Gastroesophageal sphincter (tissue), 4 donors: Measurements from ENCODE around the gene PBX3. TPM values are rescaled to one million over a fixed set of nuclear protein-coding genes. Genes with fewer than 3 reads are reported as not detected.

Experiments
- ATAC-seq: fragments of 150-250 bp; one replicate; pipeline ENCODE4 v1.9.1; 2016; ENCODE audit warnings: mild to moderate bottlenecking, moderate library complexity
- H3K27ac ChIP-seq, 4 donors: fragments of 200-600 bp; sonication (generic) in 3 of 4; 1 replicate in 3 of 4; 2 replicates in 1 of 4; pipeline ENCODE4 v1.5.1; 2016 to 2019
- H3K27me3 ChIP-seq: fragments of 200-600 bp; sonication (generic); one replicate; pipeline ENCODE4 v1.5.1; 2019
- H3K36me3 ChIP-seq, 2 donors: fragments of 200-600 bp; sonication (generic); one replicate each; pipeline ENCODE4 v1.5.1; 2019; ENCODE audit warnings: control low read depth in 1 of 2
- H3K4me1 ChIP-seq, 3 donors: fragments of 200-600 bp; sonication (generic); 1 replicate in 2 of 3; 2 replicates in 1 of 3; pipeline ENCODE4 v1.5.1; 2016 to 2019; ENCODE audit warnings: control low read depth in 2 of 3
- H3K4me3 ChIP-seq, 2 donors: fragments of 200-600 bp; sonication (generic); one replicate each; pipeline ENCODE4 v1.5.1; 2019; ENCODE audit warnings: mild to moderate bottlenecking in 1 of 2, moderate library complexity in 1 of 2
- H3K9me3 ChIP-seq, 3 donors: fragments of 200-600 bp; sonication (generic); one replicate each; pipeline ENCODE4 v1.5.1; 2017 to 2019; ENCODE audit warnings: control low read depth in 2 of 3
- EP300 ChIP-seq: sonication (generic); formaldehyde crosslinking; IDR thresholded peaks from one replicate; pipeline ENCODE4 v1.6.1; 2017; ENCODE audit warnings: antibody characterized with exemption, mild to moderate bottlenecking
- POLR2A ChIP-seq, 2 donors: fragments of 450-650 bp; IDR thresholded peaks; one replicate each; pipeline ENCODE4 v1.6.1; 2017; ENCODE audit warnings: antibody characterized with exemption in 2 of 2, mild to moderate bottlenecking in 2 of 2, moderate library complexity in 1 of 2
- POLR2AphosphoS5 ChIP-seq: sonication (generic); formaldehyde crosslinking; IDR thresholded peaks from one replicate; pipeline ENCODE4 v1.6.1; 2017; ENCODE audit warnings: antibody characterized with exemption
- WGBS, 2 donors: methylation state at CpG; one replicate each; pipeline ENCODE4 v1.1.5; 2018; ENCODE audit warnings: low coverage in 1 of 2; 5-methylcytosine and 5-hydroxymethylcytosine counted together
- total RNA-seq, 4 donors: library from RNA; depleted of rRNA; stranded (reverse); fragments of >200 nt; gene quantifications; one replicate each; pipeline ENCODE4 v1.1.0, GENCODE V29; 2016
- TF ChIP-seq, protein P1 (sequence below), 4 experiments: fragments of 200-600 bp in 2 of 4; fragments of 450-650 bp in 2 of 4; sonication (generic) in 1 of 4; IDR thresholded peaks; one replicate each; pipeline ENCODE4 v1.5.1; 2017 to 2019; ENCODE audit warnings: antibody characterized with exemption in 4 of 4, mild to moderate bottlenecking in 2 of 4, moderate library complexity in 2 of 4

The PBX3 gene
- total RNA-seq, 4 donors from 2014 or later: 59.9 to 81.4 (median 71.8) TPM

DNA sequence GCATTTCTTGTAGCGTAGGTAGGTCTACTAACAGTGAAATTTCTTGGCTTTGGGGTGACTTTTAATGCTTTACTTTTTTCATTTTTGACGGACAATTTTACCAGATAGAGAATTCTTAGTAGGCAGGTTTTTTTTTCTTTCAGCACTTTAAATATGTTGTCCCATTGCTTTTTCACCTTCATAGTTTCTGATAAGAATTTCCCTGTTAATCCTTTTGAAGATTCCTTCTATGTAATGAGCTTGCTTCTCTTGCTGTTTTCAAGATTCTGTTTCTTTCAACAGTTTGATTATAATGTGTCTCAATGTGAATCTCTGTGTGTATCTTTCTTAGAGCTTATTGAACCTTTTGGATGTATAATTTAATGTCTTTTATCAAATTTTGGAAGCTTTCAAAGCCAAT, 35.5 kb downstream of the PBX3 start:
- Histone ChIP-seq H3K27ac (no peak overlapping the region), H3K36me3 (peaks cover 0 to 5% of the 10 kb centered on the region in 2 donors), H3K27me3 (no peaks in the 10 kb centered on the region), H3K4me1 (peaks cover 0 to 20% (median 6%) of the 10 kb centered on the region in 3 donors), H3K9me3 (no peaks in the 10 kb centered on the region), H3K4me3 (no peak overlapping the region)
- TF ChIP-seq POLR2AphosphoS5: no peak
- TF ChIP-seq, protein P1, sequence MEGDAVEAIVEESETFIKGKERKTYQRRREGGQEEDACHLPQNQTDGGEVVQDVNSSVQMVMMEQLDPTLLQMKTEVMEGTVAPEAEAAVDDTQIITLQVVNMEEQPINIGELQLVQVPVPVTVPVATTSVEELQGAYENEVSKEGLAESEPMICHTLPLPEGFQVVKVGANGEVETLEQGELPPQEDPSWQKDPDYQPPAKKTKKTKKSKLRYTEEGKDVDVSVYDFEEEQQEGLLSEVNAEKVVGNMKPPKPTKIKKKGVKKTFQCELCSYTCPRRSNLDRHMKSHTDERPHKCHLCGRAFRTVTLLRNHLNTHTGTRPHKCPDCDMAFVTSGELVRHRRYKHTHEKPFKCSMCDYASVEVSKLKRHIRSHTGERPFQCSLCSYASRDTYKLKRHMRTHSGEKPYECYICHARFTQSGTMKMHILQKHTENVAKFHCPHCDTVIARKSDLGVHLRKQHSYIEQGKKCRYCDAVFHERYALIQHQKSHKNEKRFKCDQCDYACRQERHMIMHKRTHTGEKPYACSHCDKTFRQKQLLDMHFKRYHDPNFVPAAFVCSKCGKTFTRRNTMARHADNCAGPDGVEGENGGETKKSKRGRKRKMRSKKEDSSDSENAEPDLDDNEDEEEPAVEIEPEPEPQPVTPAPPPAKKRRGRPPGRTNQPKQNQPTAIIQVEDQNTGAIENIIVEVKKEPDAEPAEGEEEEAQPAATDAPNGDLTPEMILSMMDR (IDR thresholded peaks at IDR 0.05): no peak
- no peak for TF ChIP-seq POLR2A (IDR thresholded peaks at IDR 0.05)
- no peak for TF ChIP-seq EP300
- 100% methylated on average over 2 of the region's 2 CpGs; no CpG with 5 or more reads in 1 of the 2 donors for WGBS, 2 donors
- ATAC-seq: no peak

DNA sequence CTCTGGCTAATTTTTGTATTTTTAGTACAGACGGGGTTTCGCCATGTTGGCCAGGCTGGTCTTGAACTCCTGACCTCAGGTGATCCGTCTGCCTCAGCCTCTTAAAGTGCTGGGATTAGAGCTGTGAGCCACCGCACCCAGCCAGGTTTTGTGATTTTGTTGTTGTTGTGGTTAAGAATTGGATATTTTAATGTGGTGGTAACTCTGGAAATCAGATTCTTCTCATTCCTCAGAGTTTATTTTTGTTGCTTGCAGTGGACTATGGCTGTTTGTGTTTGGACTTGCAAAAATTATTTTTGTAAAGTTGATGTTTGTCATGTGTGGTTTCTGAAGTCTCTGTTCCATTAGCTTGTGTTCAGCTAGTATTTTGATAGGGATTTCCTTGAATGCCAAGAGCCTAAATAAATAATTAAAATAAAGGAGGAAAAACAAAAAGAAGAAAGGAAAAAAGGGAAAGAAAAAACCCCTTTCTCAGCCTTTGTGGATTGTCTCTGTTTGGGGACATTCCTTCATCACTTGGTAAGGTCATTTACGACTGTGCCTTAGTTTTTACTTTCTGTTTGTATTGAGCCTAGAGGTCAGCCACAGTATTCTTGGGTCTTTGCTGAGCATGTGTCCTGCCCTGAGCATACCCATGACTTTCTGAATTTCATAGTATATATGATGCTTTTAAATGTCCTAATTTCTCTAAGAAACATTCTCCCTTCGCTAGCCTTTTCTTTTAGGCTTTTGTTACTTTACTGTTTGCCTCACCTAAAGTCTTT, 37.3 kb downstream of the PBX3 start:
- Histone ChIP-seq H3K9me3 (no peaks in the 10 kb centered on the region), H3K4me1 (peaks cover 0 to 24% (median 6%) of the 10 kb centered on the region in 3 donors), H3K4me3 (no peak overlapping the region), H3K27me3 (no peaks in the 10 kb centered on the region), H3K27ac (no peak overlapping the region), H3K36me3 (peaks cover 0 to 5% of the 10 kb centered on the region in 2 donors)
- 85 to 89% methylated on average over 4 to 5 of the region's 6 CpGs for WGBS, 2 donors
- no peak for TF ChIP-seq POLR2AphosphoS5
- TF ChIP-seq, protein P1 (IDR thresholded peaks at IDR 0.05): no peak
- no peak for TF ChIP-seq POLR2A (IDR thresholded peaks at IDR 0.05)
- TF ChIP-seq EP300: no peak
- no peak for ATAC-seq

DNA sequence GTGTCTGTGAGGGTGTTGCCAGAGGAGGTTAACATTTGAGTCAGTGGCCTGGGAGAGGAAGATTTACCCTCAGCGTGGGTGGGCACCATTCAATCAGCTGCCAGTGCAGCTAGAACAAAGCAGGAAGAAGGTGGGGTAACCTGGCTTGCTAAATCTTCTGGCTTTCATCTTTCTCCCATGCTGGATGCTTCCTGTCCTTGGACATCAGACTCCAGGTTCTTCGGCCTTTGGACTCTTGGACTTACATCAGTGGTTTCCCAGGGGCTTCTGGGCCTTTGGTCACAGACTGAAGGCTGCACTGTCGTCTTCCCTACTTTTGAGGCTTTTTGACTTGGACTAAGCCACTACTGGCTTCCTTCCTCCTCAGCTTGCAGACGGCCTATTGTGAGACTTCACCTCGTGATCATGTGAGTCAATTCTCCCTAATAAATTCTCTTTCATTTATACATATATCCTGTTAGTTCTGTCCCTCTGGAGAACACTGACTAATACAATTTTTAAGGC, 38.1 kb downstream of the PBX3 start:
- 64 to 74% methylated on average over 2 to 4 of the region's 5 CpGs for WGBS, 2 donors
- Histone ChIP-seq H3K27me3 (no peaks in the 10 kb centered on the region), H3K4me3 (no peak overlapping the region), H3K9me3 (no peaks in the 10 kb centered on the region), H3K36me3 (peaks cover 0 to 9% of the 10 kb centered on the region in 2 donors), H3K27ac (peak overlapping the region in 1 of 4 donors; percentile 8), H3K4me1 (peaks cover 0 to 24% (median 6%) of the 10 kb centered on the region in 3 donors)
- ATAC-seq: no peak
- TF ChIP-seq POLR2AphosphoS5 (no peak), EP300 (no peak), POLR2A (IDR thresholded peaks at IDR 0.05) (no peak)
- TF ChIP-seq, protein P1 (IDR thresholded peaks at IDR 0.05): no peak

DNA sequence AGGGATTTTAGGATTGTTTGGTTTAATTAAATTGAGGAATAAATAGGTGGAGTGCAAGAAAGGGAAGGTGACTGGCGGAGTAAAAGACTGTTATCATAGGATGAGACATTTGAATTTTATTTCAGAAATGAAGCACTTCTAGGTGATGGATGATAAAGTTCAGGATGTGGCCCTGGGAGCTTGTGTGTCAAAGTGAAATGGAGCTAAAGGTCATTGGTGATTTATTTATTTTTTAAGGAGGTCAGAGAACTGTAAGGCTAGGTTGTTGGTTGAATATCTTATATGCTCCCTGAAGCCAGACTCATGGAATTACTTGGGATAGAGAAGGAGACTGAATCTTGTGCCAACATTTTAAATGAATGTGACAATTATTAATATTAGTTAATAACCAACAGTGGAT, 40.5 kb downstream of the PBX3 start:
- H3K27me3 ChIP-seq: no peaks in the 10 kb centered on the region
- H3K4me3 ChIP-seq: no peak overlapping the region
- ATAC-seq: no peak
- H3K9me3 ChIP-seq: no peaks in the 10 kb centered on the region
- WGBS, 2 donors: 100% methylated on average over 1 of the region's 1 CpG
- H3K27ac ChIP-seq: no peak overlapping the region
- no peak for TF ChIP-seq POLR2A (IDR thresholded peaks at IDR 0.05)
- no peak for TF ChIP-seq POLR2AphosphoS5
- TF ChIP-seq, protein P1 (IDR thresholded peaks at IDR 0.05): no peak
- no peak for TF ChIP-seq EP300
- peaks cover 0 to 24% (median 6%) of the 10 kb centered on the region in 3 donors for H3K4me1 ChIP-seq
- H3K36me3 ChIP-seq: peaks cover 0 to 17% of the 10 kb centered on the region in 2 donors

DNA sequence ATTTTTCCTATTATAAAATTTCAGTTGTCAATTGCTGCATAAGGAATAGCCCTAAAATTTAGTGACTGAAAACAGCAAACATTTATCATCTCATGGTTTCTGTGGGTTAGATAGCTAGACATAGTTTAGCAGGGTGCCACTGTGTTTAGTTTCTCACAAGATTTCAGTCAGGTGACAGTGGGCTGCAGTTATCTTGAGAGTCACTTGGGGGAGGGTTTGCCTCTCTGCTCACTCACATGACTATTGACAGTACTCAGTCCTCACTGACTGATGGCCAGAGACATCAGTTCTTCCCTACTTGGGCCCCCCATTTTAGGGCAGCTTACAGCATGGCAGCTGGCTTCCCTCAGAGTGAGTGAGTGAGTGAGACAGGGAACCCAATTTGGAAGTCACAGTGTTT, 42.0 kb downstream of the PBX3 start:
- no peak for ATAC-seq
- Histone ChIP-seq H3K9me3 (no peaks in the 10 kb centered on the region), H3K27ac (no peak overlapping the region), H3K4me3 (no peak overlapping the region), H3K27me3 (no peaks in the 10 kb centered on the region), H3K4me1 (peaks cover 0 to 20% (median 6%) of the 10 kb centered on the region in 3 donors), H3K36me3 (peaks cover 0 to 17% of the 10 kb centered on the region in 2 donors)
- TF ChIP-seq POLR2AphosphoS5: no peak
- TF ChIP-seq, protein P1 (IDR thresholded peaks at IDR 0.05): no peak
- TF ChIP-seq EP300: no peak
- TF ChIP-seq POLR2A (IDR thresholded peaks at IDR 0.05): no peak
